ENCODE measurements around the gene PNPLA2.

DNA sequence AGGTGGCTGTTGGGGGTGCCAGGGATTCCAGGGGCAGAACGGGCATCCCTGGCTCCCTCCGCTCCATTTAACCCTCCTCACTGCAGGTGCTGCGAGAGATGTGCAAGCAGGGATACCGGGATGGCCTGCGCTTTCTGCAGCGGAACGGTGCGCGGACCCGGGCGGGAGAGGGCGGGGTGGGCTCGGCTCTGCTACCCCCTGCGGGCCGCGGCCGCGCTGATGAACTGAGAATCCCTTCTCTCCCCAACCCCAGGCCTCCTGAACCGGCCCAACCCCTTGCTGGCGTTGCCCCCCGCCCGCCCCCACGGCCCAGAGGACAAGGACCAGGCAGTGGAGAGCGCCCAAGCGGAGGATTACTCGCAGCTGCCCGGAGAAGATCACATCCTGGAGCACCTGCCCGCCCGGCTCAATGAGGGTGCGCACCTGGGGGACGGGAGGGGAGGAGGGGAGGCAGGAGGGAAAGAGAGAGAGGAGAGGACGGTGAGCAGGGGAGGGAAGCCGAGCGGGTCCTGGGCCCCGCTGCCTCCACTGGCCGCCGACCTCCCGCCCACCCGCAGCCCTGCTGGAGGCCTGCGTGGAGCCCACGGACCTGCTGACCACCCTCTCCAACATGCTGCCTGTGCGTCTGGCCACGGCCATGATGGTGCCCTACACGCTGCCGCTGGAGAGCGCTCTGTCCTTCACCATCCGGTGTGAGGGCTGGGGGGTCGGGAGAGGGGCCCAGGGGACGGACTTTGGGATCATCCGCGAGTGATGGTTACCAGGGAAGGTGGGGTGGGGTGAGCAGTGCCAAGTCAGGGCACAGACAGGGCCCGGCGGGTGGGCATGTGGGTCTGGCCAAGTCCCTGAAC lies 5.0 kb downstream of the PNPLA2 start:
- TF ChIP-seq, protein P1, sequence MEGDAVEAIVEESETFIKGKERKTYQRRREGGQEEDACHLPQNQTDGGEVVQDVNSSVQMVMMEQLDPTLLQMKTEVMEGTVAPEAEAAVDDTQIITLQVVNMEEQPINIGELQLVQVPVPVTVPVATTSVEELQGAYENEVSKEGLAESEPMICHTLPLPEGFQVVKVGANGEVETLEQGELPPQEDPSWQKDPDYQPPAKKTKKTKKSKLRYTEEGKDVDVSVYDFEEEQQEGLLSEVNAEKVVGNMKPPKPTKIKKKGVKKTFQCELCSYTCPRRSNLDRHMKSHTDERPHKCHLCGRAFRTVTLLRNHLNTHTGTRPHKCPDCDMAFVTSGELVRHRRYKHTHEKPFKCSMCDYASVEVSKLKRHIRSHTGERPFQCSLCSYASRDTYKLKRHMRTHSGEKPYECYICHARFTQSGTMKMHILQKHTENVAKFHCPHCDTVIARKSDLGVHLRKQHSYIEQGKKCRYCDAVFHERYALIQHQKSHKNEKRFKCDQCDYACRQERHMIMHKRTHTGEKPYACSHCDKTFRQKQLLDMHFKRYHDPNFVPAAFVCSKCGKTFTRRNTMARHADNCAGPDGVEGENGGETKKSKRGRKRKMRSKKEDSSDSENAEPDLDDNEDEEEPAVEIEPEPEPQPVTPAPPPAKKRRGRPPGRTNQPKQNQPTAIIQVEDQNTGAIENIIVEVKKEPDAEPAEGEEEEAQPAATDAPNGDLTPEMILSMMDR (IDR thresholded peaks at IDR 0.05), result no peak
- TF ChIP-seq POLR2A (IDR thresholded peaks at IDR 0.05) (no peak), POLR2AphosphoS5 (IDR thresholded peaks at IDR 0.05) (no peak)
